Body of pancreas (tissue), 4 donors: ENCODE measurements around the gene IL1R2.

Experiments used
- CTCF ChIP-seq, 7 experiments: fragments of 450-650 bp in 4 of 7; fragments of 200-600 bp in 3 of 7; sonication (generic) in 3 of 7; IDR thresholded peaks; one replicate each; pipeline ENCODE4 v1.5.1; 2016 to 2019; ENCODE audit warnings: antibody characterized with exemption in 7 of 7
- POLR2A ChIP-seq, 3 donors: fragments of 450-650 bp; IDR thresholded peaks; one replicate each; pipeline ENCODE4 v1.6.1; 2016; ENCODE audit warnings: antibody characterized with exemption in 3 of 3, mild to moderate bottlenecking in 2 of 3

- TF ChIP-seq CTCF (IDR thresholded peaks at IDR 0.05) = no peak
- no peak for TF ChIP-seq POLR2A (IDR thresholded peaks at IDR 0.05)
These were observed 20.4 kb downstream of the IL1R2 start for GRCh38 chr2:102012061-102012614.
